Ascending aorta (tissue), 2 donors: ENCODE measurements around the gene CHMP6. TPM values are rescaled to one million over a fixed set of nuclear protein-coding genes. Genes with fewer than 3 reads are reported as not detected.

Experiments used
- DNase-seq, 2 donors: peaks; one replicate each; pipeline ENCODE4 v3.0.0-alpha.2; 2019; ENCODE audit warnings: low spot score in 2 of 2
- H3K27ac ChIP-seq, 2 donors: fragments of 200-600 bp; sonication (generic); one replicate each; pipeline ENCODE4 v1.5.1; 2016 to 2017; ENCODE audit warnings: mild to moderate bottlenecking in 1 of 2
- H3K27me3 ChIP-seq: fragments of 200-600 bp; sonication (generic); one replicate; pipeline ENCODE4 v1.5.1; 2017
- H3K36me3 ChIP-seq, 2 donors: fragments of 200-600 bp; sonication (generic); one replicate each; pipeline ENCODE4 v1.5.1; 2016
- H3K4me1 ChIP-seq, 2 donors: fragments of 200-600 bp; sonication (generic); one replicate each; pipeline ENCODE4 v1.5.1; 2016 to 2017; ENCODE audit warnings: mild to moderate bottlenecking in 1 of 2
- H3K4me3 ChIP-seq, 2 donors: fragments of 200-600 bp; sonication (generic); one replicate each; pipeline ENCODE4 v1.5.1; 2016 to 2017; ENCODE audit warnings: mild to moderate bottlenecking in 1 of 2
- H3K9me3 ChIP-seq, 2 donors: fragments of 200-600 bp; sonication (generic); one replicate each; pipeline ENCODE4 v1.5.1; 2016
- intact Hi-C: fragments of 100-400 bp; cut with DNase I; formaldehyde crosslinking; loops from one replicate; pipeline ENCODE4 v1.15.1; 2023
- total RNA-seq: library from RNA; depleted of rRNA; stranded (reverse); fragments of >200 nt; gene quantifications from one replicate; pipeline ENCODE4 v1.1.0, GENCODE V29; 2016
- TF ChIP-seq, protein P1 (sequence below), 3 experiments: fragments of 200-600 bp in 2 of 3; fragments of 450-650 bp in 1 of 3; sonication (generic) in 2 of 3; IDR thresholded peaks; one replicate each; pipeline ENCODE4 v1.5.1; 2016 to 2019; ENCODE audit warnings: antibody characterized with exemption in 3 of 3, mild to moderate bottlenecking in 1 of 3, moderate library complexity in 1 of 3

CHMP6 gene
- total RNA-seq, 1 donor from 2014 or later, result 32.1 TPM

- TF ChIP-seq, protein P1, sequence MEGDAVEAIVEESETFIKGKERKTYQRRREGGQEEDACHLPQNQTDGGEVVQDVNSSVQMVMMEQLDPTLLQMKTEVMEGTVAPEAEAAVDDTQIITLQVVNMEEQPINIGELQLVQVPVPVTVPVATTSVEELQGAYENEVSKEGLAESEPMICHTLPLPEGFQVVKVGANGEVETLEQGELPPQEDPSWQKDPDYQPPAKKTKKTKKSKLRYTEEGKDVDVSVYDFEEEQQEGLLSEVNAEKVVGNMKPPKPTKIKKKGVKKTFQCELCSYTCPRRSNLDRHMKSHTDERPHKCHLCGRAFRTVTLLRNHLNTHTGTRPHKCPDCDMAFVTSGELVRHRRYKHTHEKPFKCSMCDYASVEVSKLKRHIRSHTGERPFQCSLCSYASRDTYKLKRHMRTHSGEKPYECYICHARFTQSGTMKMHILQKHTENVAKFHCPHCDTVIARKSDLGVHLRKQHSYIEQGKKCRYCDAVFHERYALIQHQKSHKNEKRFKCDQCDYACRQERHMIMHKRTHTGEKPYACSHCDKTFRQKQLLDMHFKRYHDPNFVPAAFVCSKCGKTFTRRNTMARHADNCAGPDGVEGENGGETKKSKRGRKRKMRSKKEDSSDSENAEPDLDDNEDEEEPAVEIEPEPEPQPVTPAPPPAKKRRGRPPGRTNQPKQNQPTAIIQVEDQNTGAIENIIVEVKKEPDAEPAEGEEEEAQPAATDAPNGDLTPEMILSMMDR (IDR thresholded peaks at IDR 0.05), result no peak
- no peaks in the 10 kb centered on the region for H3K9me3 ChIP-seq
- peak overlapping the region in 1 of 2 donors; percentile 2 for H3K4me3 ChIP-seq
- intact Hi-C loops, result loop anchor here (1.0 to 10.0 kb wide), 2 partner anchors 108 to 415 kb away; no protein-coding TSS in a partner anchor
- H3K27ac ChIP-seq, result no peak overlapping the region
- DNase-seq, result no peak
- H3K27me3 ChIP-seq, result no peaks in the 10 kb centered on the region
- H3K36me3 ChIP-seq, result no peaks in the 10 kb centered on the region
- peaks cover 10 to 24% of the 10 kb centered on the region in 2 donors for H3K4me1 ChIP-seq
These were observed 2.1 kb upstream of the CHMP6 start for GRCh38 chr17:80989586-80989913.

GRCh38 chr17:80990921-80991644 is 558 bp upstream of the CHMP6 start:
- intact Hi-C loops, result loop anchor here (1.0 to 5.0 kb wide), 2 partner anchors 46 to 574 kb away; partner anchors contain the start of gene ENDOV
- Histone ChIP-seq H3K27ac (no peak overlapping the region), H3K4me3 (peak overlapping the region; percentile 90 to 99), H3K27me3 (no peaks in the 10 kb centered on the region), H3K36me3 (peaks cover 10 to 13% of the 10 kb centered on the region in 2 donors), H3K4me1 (peaks cover 10 to 24% of the 10 kb centered on the region in 2 donors), H3K9me3 (no peaks in the 10 kb centered on the region)
- TF ChIP-seq, protein P1 (IDR thresholded peaks at IDR 0.05), result no peak
- no peak for DNase-seq

DNA sequence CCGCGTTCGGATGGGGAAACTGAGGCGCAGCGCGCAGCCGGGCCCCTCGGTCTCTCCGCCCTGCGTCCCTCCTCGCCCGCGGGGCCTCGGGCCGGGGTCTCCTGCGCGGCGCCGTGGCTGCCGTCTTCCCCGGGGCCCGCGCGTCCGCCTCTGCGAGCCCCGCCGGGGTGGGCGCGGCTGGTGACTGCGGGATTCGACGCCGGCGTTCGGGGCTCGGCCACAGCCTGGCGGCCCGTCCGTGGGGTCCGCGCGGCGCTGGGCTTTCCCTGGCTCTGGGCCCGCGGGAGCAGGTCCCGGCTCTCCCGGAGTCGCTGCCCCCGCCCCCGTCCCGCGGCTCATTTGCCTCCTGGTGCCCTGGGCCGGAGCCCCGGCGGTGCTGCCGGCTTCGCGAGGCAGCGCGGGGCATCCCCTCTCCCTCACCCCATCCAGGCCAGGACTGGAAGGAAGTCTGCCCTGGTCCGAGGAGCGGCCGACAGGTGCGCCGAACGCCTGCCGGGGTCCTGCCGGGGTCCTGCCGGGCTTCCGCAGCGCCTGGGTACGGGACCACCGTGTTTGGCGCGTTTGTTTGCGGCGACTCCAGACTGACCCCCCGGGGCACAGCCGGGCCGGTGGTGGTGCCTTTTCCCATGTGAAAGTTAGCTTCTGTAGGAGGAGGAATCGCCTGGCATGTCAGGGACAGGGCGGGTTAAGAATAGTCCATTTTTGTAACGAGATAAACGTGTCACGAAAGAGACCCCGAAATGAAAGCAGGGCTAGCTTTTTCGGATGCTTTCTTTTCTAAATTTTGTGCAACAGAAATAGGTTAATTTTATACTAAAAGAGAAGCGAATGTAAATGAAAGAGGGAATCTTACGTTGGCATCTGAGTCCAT is 671 bp downstream of the CHMP6 start:
- H3K36me3 ChIP-seq, result peaks cover 20 to 25% of the 10 kb centered on the region in 2 donors
- intact Hi-C loops, result loop anchor here (5.0 kb wide), 1 partner anchor 575 kb away; the partner anchor contains the start of gene ENDOV
- peak overlapping the region in 1 of 2 donors; percentile 40 for H3K27ac ChIP-seq
- DNase-seq, result no peak
- H3K9me3 ChIP-seq, result no peaks in the 10 kb centered on the region
- TF ChIP-seq, protein P1 (IDR thresholded peaks at IDR 0.05), result no peak
- H3K4me1 ChIP-seq, result peaks cover 10 to 24% of the 10 kb centered on the region in 2 donors
- H3K27me3 ChIP-seq, result no peaks in the 10 kb centered on the region
- H3K4me3 ChIP-seq, result peak overlapping the region; percentile 90 to 99

- intact Hi-C loops, result loop anchor here (5.0 kb wide), 1 partner anchor 576 kb away; the partner anchor contains the start of gene ENDOV
- H3K27ac ChIP-seq, result no peak overlapping the region
These were observed 1.4 kb downstream of the CHMP6 start for GRCh38 chr17:80992948-80993624.

DNA sequence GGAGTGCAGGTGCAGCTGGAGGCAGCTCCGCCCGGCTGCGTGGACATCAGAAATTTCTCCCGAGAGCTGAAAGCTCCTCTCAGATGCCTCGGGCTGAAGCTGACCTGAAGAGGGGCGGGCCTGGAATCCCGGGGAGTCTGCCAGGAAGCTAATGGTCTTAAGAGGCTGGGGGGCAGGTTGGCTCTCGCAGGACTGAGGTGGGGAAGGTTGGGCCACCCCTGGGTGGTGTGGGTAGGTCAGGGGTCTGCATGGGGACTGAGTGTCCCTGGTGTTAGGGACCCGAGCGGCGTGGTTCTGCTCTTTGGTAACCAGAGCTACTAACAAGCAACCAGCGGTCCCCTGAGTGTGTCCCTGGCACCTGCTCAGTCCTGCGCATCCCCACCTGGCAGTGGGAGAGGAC is 3.5 kb downstream of the CHMP6 start:
- H3K36me3 ChIP-seq, result peaks cover 49 to 53% of the 10 kb centered on the region in 2 donors
- no peaks in the 10 kb centered on the region for H3K27me3 ChIP-seq
- TF ChIP-seq, protein P1 (IDR thresholded peaks at IDR 0.05), result no peak
- no peak overlapping the region for H3K4me3 ChIP-seq
- no peaks in the 10 kb centered on the region for H3K9me3 ChIP-seq
- DNase-seq, result no peak
- peaks cover 10 to 14% of the 10 kb centered on the region in 2 donors for H3K4me1 ChIP-seq
- intact Hi-C loops, result no loop called here
- no peak overlapping the region for H3K27ac ChIP-seq

More at GRCh38 chr17:80992948-80993624, 1.4 kb downstream of the CHMP6 start:
- Histone ChIP-seq H3K9me3 (no peaks in the 10 kb centered on the region), H3K27me3 (no peaks in the 10 kb centered on the region), H3K36me3 (peaks cover 28 to 33% of the 10 kb centered on the region in 2 donors), H3K4me1 (peaks cover 10 to 24% of the 10 kb centered on the region in 2 donors), H3K4me3 (peak overlapping the region; percentile 90 to 99)
- TF ChIP-seq, protein P1 (IDR thresholded peaks at IDR 0.05), result no peak
- no peak for DNase-seq
